Loucy (cell line): Measurements from ENCODE around the gene DTX1.

Experiments used
- EZH2phosphoT487 ChIP-seq: fragments of 200-600 bp; IDR thresholded peaks from 2 replicates; pipeline ENCODE4 v1.6.1; 2018; ENCODE audit warnings: antibody characterized with exemption, mild to moderate bottlenecking, moderate library complexity, borderline replicate concordance
- TF ChIP-seq, protein P1 (sequence below): fragments of 200-600 bp; sonication (generic); conservative IDR thresholded peaks from 2 replicates; pipeline ENCODE4 v1.5.1; 2014; ENCODE audit warnings: mild to moderate bottlenecking, antibody characterized with exemption, low read length

DNA sequence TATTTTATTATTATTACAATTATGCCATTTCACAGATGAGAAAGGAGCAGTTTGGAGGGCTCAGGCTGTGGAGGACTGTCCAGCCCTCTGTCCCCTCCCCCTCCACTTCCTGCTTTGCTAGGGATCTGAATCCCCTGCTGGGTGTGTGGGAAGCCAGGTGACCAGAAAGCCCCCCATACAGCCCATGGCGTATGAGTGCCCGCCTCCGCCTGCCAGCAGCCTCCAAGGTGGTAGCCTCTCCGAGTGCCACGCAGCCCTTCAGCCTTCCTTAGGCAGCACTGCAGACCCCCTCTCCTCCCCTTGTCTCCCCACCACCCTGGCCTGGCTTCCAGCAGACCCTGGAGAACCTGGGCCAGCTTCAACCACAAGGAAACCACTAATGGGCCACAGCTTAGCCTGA lies 12.6 kb downstream of the DTX1 start:
- TF ChIP-seq, protein P1, sequence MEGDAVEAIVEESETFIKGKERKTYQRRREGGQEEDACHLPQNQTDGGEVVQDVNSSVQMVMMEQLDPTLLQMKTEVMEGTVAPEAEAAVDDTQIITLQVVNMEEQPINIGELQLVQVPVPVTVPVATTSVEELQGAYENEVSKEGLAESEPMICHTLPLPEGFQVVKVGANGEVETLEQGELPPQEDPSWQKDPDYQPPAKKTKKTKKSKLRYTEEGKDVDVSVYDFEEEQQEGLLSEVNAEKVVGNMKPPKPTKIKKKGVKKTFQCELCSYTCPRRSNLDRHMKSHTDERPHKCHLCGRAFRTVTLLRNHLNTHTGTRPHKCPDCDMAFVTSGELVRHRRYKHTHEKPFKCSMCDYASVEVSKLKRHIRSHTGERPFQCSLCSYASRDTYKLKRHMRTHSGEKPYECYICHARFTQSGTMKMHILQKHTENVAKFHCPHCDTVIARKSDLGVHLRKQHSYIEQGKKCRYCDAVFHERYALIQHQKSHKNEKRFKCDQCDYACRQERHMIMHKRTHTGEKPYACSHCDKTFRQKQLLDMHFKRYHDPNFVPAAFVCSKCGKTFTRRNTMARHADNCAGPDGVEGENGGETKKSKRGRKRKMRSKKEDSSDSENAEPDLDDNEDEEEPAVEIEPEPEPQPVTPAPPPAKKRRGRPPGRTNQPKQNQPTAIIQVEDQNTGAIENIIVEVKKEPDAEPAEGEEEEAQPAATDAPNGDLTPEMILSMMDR = no peak
- TF ChIP-seq EZH2phosphoT487 = no peak
